ENCODE measurements around the gene P2RX2.

The P2RX2 gene

GRCh38 chr12:132617822-132618682 lies 524 bp upstream of the P2RX2 start:
- Histone ChIP-seq H3K79me1 (ENCODE audit: low read depth, low read length) (no peaks in the 10 kb centered on the region), H2BK15ac (ENCODE audit: low read length) (no peak overlapping the region), H3K9ac (ENCODE audit: low read depth, low read length, poor library complexity) (no peak overlapping the region), H3K27me3 (ENCODE audit: control insufficient read depth in 3 of 3, insufficient read depth in 3 of 3, low read depth in 1 of 3, low read length in 3 of 3) (peaks cover 20 to 58% (median 47%) of the 10 kb centered on the region in 3 experiments), H3K18ac (ENCODE audit: low read length) (no peak overlapping the region), H3K4ac (ENCODE audit: low read length) (no peak overlapping the region), H2AFZ (ENCODE audit: low read length) (peak overlapping the region; percentile 29), H3K9me3 (replicated peaks in 1 of 2; ENCODE audit: control insufficient read depth in 2 of 2, insufficient read depth in 1 of 2, low read depth in 1 of 2, low read length in 2 of 2) (peaks cover 19 to 25% of the 10 kb centered on the region in 2 donors), H3K4me2 (ENCODE audit: insufficient read depth, low read length, poor library complexity, severe bottlenecking) (peak overlapping the region; percentile 62), H3K27ac (replicated peaks; ENCODE audit: low read length) (no peak overlapping the region), H2AK5ac (ENCODE audit: low read depth, low read length) (no peak overlapping the region), H3K4me3 (ENCODE audit: low read length in 2 of 2) (no peak overlapping the region), H2BK120ac (ENCODE audit: low read depth, low read length) (no peak overlapping the region), H4K91ac (ENCODE audit: low read depth, low read length, poor library complexity) (no peak overlapping the region), H3K36me3 (replicated peaks in 1 of 2; ENCODE audit: control insufficient read depth in 2 of 2, insufficient read depth in 2 of 2, low read length in 2 of 2) (peaks cover 0 to 2% of the 10 kb centered on the region in 2 donors), H3K14ac (ENCODE audit: low read length) (no peak overlapping the region), H4K8ac (ENCODE audit: low read depth, low read length) (no peak overlapping the region), H3K4me1 (ENCODE audit: control insufficient read depth in 2 of 2, insufficient read depth in 1 of 2, low read depth in 1 of 2, low read length in 2 of 2) (peaks cover 5 to 6% of the 10 kb centered on the region in 2 donors), H2BK5ac (ENCODE audit: low read length) (no peak overlapping the region), H2BK12ac (ENCODE audit: low read length) (no peak overlapping the region), H3K23ac (ENCODE audit: low read depth, low read length, poor library complexity) (no peak overlapping the region)
- DNase-seq (ENCODE audit: low spot score): no peak
- no CpG with 5 or more reads among the region's 51 CpGs for WGBS, 2 donors (ENCODE audit: extremely low coverage in 2 of 2, insufficient read length in 2 of 2, insufficient replicate concordance in 1 of 2)

GRCh38 chr12:132619071-132619385 lies 452 bp downstream of the P2RX2 start:
- Histone ChIP-seq H3K18ac (ENCODE audit: low read length) (peak overlapping the region; percentile 17), H4K8ac (ENCODE audit: low read depth, low read length) (no peak overlapping the region), H3K4me1 (ENCODE audit: control insufficient read depth in 2 of 2, insufficient read depth in 1 of 2, low read depth in 1 of 2, low read length in 2 of 2) (peaks cover 5 to 6% of the 10 kb centered on the region in 2 donors), H2BK15ac (ENCODE audit: low read length) (no peak overlapping the region), H3K36me3 (replicated peaks in 1 of 2; ENCODE audit: control insufficient read depth in 2 of 2, insufficient read depth in 2 of 2, low read length in 2 of 2) (peaks cover 5 to 12% of the 10 kb centered on the region in 2 donors), H2BK120ac (ENCODE audit: low read depth, low read length) (no peak overlapping the region), H3K4me2 (ENCODE audit: insufficient read depth, low read length, poor library complexity, severe bottlenecking) (no peak overlapping the region), H4K91ac (ENCODE audit: low read depth, low read length, poor library complexity) (no peak overlapping the region), H2AK5ac (ENCODE audit: low read depth, low read length) (no peak overlapping the region), H3K9me3 (replicated peaks in 1 of 2; ENCODE audit: control insufficient read depth in 2 of 2, insufficient read depth in 1 of 2, low read depth in 1 of 2, low read length in 2 of 2) (peaks cover 19 to 25% of the 10 kb centered on the region in 2 donors), H3K27me3 (ENCODE audit: control insufficient read depth in 3 of 3, insufficient read depth in 3 of 3, low read depth in 1 of 3, low read length in 3 of 3) (peaks cover 20 to 54% (median 47%) of the 10 kb centered on the region in 3 experiments), H2AFZ (ENCODE audit: low read length) (no peak overlapping the region), H3K4ac (ENCODE audit: low read length) (no peak overlapping the region), H2BK12ac (ENCODE audit: low read length) (no peak overlapping the region), H3K27ac (replicated peaks; ENCODE audit: low read length) (no peak overlapping the region), H3K4me3 (ENCODE audit: low read length in 2 of 2) (no peak overlapping the region), H3K14ac (ENCODE audit: low read length) (no peak overlapping the region), H3K23ac (ENCODE audit: low read depth, low read length, poor library complexity) (peak overlapping the region; percentile 89), H3K9ac (ENCODE audit: low read depth, low read length, poor library complexity) (no peak overlapping the region), H3K79me1 (ENCODE audit: low read depth, low read length) (no peaks in the 10 kb centered on the region), H2BK5ac (ENCODE audit: low read length) (no peak overlapping the region)
- WGBS, 2 donors (ENCODE audit: extremely low coverage in 2 of 2, insufficient read length in 2 of 2, insufficient replicate concordance in 1 of 2): no CpG with 5 or more reads among the region's 28 CpGs
- no peak for DNase-seq (ENCODE audit: low spot score)

- Histone ChIP-seq H3K4me1 (ENCODE audit: control insufficient read depth in 2 of 2, insufficient read depth in 1 of 2, low read depth in 1 of 2, low read length in 2 of 2) (peaks cover 5 to 6% of the 10 kb centered on the region in 2 donors), H3K9me3 (replicated peaks in 1 of 2; ENCODE audit: control insufficient read depth in 2 of 2, insufficient read depth in 1 of 2, low read depth in 1 of 2, low read length in 2 of 2) (peaks cover 19 to 25% of the 10 kb centered on the region in 2 donors), H3K18ac (ENCODE audit: low read length) (peak overlapping the region; percentile 71), H4K91ac (ENCODE audit: low read depth, low read length, poor library complexity) (no peak overlapping the region), H3K23ac (ENCODE audit: low read depth, low read length, poor library complexity) (peak overlapping the region; percentile 89), H2BK5ac (ENCODE audit: low read length) (no peak overlapping the region), H2BK12ac (ENCODE audit: low read length) (no peak overlapping the region), H2BK15ac (ENCODE audit: low read length) (no peak overlapping the region), H3K9ac (ENCODE audit: low read depth, low read length, poor library complexity) (peak overlapping the region; percentile 4), H3K27me3 (ENCODE audit: control insufficient read depth in 3 of 3, insufficient read depth in 3 of 3, low read depth in 1 of 3, low read length in 3 of 3) (peaks cover 20 to 54% (median 47%) of the 10 kb centered on the region in 3 experiments), H3K4me2 (ENCODE audit: insufficient read depth, low read length, poor library complexity, severe bottlenecking) (no peak overlapping the region), H2AFZ (ENCODE audit: low read length) (no peak overlapping the region), H3K36me3 (replicated peaks in 1 of 2; ENCODE audit: control insufficient read depth in 2 of 2, insufficient read depth in 2 of 2, low read length in 2 of 2) (peaks cover 8 to 17% of the 10 kb centered on the region in 2 donors), H2BK120ac (ENCODE audit: low read depth, low read length) (no peak overlapping the region), H3K27ac (replicated peaks; ENCODE audit: low read length) (no peak overlapping the region), H3K14ac (ENCODE audit: low read length) (no peak overlapping the region), H3K4ac (ENCODE audit: low read length) (no peak overlapping the region), H3K4me3 (ENCODE audit: low read length in 2 of 2) (no peak overlapping the region), H3K79me1 (ENCODE audit: low read depth, low read length) (no peaks in the 10 kb centered on the region), H4K8ac (ENCODE audit: low read depth, low read length) (no peak overlapping the region), H2AK5ac (ENCODE audit: low read depth, low read length) (peak overlapping the region; percentile 21)
- no CpG with 5 or more reads among the region's 53 CpGs for WGBS, 2 donors (ENCODE audit: extremely low coverage in 2 of 2, insufficient read length in 2 of 2, insufficient replicate concordance in 1 of 2)
- DNase-seq (ENCODE audit: low spot score): no peak
Measured at GRCh38 chr12:132619386-132620112, 973 bp downstream of the P2RX2 start.
